GM12891 (cell line): Measurements from ENCODE around the gene TJP2.

Source experiments
- POLR2AphosphoS5 ChIP-seq: IDR thresholded peaks from 2 replicates; pipeline ENCODE4 v1.6.1; 2011; ENCODE audit warnings: low read depth, low read length, control low read depth
- TAF1 ChIP-seq: IDR thresholded peaks from 2 replicates; pipeline ENCODE4 v1.6.1; 2011; ENCODE audit warnings: low read depth, low read length, control low read depth

DNA sequence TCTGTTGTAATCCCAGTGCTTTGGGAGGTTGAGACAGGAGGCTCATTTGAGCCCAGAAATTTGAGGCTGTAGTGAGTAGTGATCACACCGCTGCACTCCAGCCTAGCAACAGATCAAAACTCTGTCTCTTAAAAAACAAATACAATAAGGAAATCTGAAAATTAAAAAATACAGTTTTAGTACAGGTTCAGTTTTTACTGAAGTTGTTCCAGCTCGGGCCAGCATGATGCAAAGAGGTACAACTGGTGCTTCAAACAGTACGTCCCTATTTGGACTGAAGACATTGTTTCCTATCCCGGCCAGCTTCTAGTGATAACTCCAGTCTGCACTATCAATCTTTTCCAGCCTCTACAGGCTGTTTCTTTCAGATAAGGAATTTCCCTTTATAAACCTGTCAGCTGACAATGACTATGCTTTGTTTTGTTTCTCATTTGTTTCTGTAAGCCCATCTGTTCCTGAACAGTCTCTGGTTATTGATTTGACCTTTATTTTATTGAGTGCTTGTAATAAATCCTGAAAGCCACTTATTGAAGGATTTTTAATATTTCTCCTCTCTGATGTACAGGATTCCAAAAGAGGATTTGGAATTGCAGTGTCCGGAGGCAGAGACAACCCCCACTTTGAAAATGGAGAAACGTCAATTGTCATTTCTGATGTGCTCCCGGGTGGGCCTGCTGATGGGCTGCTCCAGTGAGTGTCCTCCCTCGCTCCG, 41.9 kb downstream of the TJP2 start:
- TF ChIP-seq POLR2AphosphoS5, result no peak
- no peak for TF ChIP-seq TAF1
